Retinal pigment epithelial cell (primary cell): Measurements from ENCODE around the gene SERPINI2.

Experiments used
- DNase-seq: peaks from one replicate; pipeline ENCODE4 v3.0.0-alpha.2; 2010; ENCODE audit warnings: low read depth
- H3K4me3 ChIP-seq: 2 replicates; pipeline ENCODE4 v1.5.1; 2011; ENCODE audit warnings: mild to moderate bottlenecking, low read length, control low read depth, moderate library complexity
- CTCF ChIP-seq: conservative IDR thresholded peaks from 2 replicates; pipeline ENCODE4 v1.5.1; 2011; ENCODE audit warnings: low read depth, low read length, control low read depth, inconsistent platforms

Gene SERPINI2

GRCh38 chr3:167406876-167407492 is 66.9 kb downstream of the SERPINI2 start:
- TF ChIP-seq CTCF, result peak; percentile 79
- no peak overlapping the region for H3K4me3 ChIP-seq
- DNase-seq, result peak; percentile 45

GRCh38 chr3:167397826-167398225 is 76.0 kb downstream of the SERPINI2 start:
- no peak for TF ChIP-seq CTCF
- H3K4me3 ChIP-seq, result no peak overlapping the region
- no peak for DNase-seq

GRCh38 chr3:167396075-167396474 is 77.8 kb downstream of the SERPINI2 start:
- no peak overlapping the region for H3K4me3 ChIP-seq
- no peak for DNase-seq

GRCh38 chr3:167394003-167394402 is 79.8 kb downstream of the SERPINI2 start:
- no peak for DNase-seq
- peak; percentile 5 for TF ChIP-seq CTCF
- H3K4me3 ChIP-seq, result no peak overlapping the region

More at GRCh38 chr3:167396075-167396474, 77.8 kb downstream of the SERPINI2 start:
- no peak for TF ChIP-seq CTCF
